HepG2 (cell line): ENCODE data around the gene TTC24. TPM values are rescaled to one million over a fixed set of nuclear protein-coding genes. Genes with fewer than 3 reads are reported as not detected.

Source experiments
- ATAC-seq: fragments of 200-7000 bp; cut with Tn5 transposase; 3 replicates; pipeline ENCODE4 v1.9.1; 2020; ENCODE audit warnings: mild to moderate bottlenecking, moderate library complexity
- BruUV-seq: library from RNA; stranded (reverse); fragments of 400-500 nt; replicated peaks from 2 replicates; lab custom pipeline; 2021; lab: Mats Ljungman, UMichigan
- CTCF ChIA-PET: fragments of 300-600 bp; formaldehyde crosslinking; extraction: SDS; loops from one replicate; lab custom pipeline; 2021; ENCODE audit warnings: low total read pairs, inconsistent platforms, low intra/inter-chr PET ratio; lab: Yijun Ruan, JAX
- POLR2A ChIA-PET: fragments of 350-600 bp; sonication (Branson Sonifier 250); formaldehyde crosslinking; loops from one replicate; lab custom pipeline; 2020; ENCODE audit warnings: antibody characterized with exemption, inconsistent platforms; lab: Yijun Ruan, JAX
- DNase-seq: peaks from one replicate; pipeline ENCODE4 v3.0.0-alpha.2; 2015; ENCODE audit warnings: low spot score
- FAIRE-seq: peaks from 3 replicates; lab custom pipeline; 2011; peaks lifted over from hg19 to GRCh38; lab: Jason Lieb, UNC
- H2AFZ ChIP-seq: one replicate; pipeline ENCODE4 v1.6.1; 2011; ENCODE audit warnings: low read length, inconsistent platforms
- H3K27ac ChIP-seq: fragments of 300-600 bp; 3 replicates; pipeline ENCODE4 v1.8.0; 2011; ENCODE audit warnings: mixed run types, mild to moderate bottlenecking, mixed read lengths, low read length, inconsistent platforms; ENCODE audit not compliant: insufficient read depth; ENCODE audit errors: extremely low read length
- H3K27me3 ChIP-seq, 2 experiments: fragments of 200-600 bp in 1 of 2; 2 replicates in 1 of 2; 3 replicates in 1 of 2; pipeline versions ENCODE4 v1.6.0 to v1.8.0; 2011; ENCODE audit warnings: low read length in 2 of 2, mild to moderate bottlenecking in 2 of 2, moderate library complexity in 2 of 2, inconsistent platforms in 1 of 2; ENCODE audit not compliant: insufficient read depth in 2 of 2, control insufficient read depth in 1 of 2
- H3K36me3 ChIP-seq, 2 experiments: fragments of 200-600 bp in 1 of 2; replicated peaks in 1 of 2; 2 replicates in 1 of 2; 3 replicates in 1 of 2; pipeline versions ENCODE4 v1.5.1 to v1.8.0; 2011; ENCODE audit warnings: low read length in 2 of 2, inconsistent platforms in 1 of 2; ENCODE audit not compliant: insufficient read depth in 2 of 2, control insufficient read depth in 1 of 2
- H3K4me1 ChIP-seq: 2 replicates; pipeline ENCODE4 v1.5.1; 2012; ENCODE audit warnings: low read length, inconsistent platforms; ENCODE audit not compliant: insufficient read depth
- H3K4me2 ChIP-seq: 2 replicates; pipeline ENCODE4 v1.6.0; 2011; ENCODE audit warnings: low read depth, low read length, inconsistent platforms
- H3K4me3 ChIP-seq, 3 experiments: fragments of 200-600 bp in 1 of 3; sonication (generic), shearing (Covaris generic) in 1 of 3; replicated peaks in 1 of 3; 2 replicates each; pipeline ENCODE4 v1.5.1; 2011 to 2016; ENCODE audit warnings: low read length in 3 of 3, inconsistent platforms in 2 of 3, low read depth in 2 of 3, mild to moderate bottlenecking in 2 of 3, control low read depth in 1 of 3, mixed read lengths in 1 of 3; ENCODE audit not compliant: insufficient read depth in 1 of 3
- H3K79me2 ChIP-seq: one replicate; pipeline ENCODE4 v1.6.1; 2011; ENCODE audit warnings: low read length, inconsistent platforms; ENCODE audit not compliant: insufficient read depth
- H3K9ac ChIP-seq: 2 replicates; pipeline ENCODE4 v1.6.0; 2011; ENCODE audit warnings: mild to moderate bottlenecking, low read depth, low read length, inconsistent platforms; ENCODE audit not compliant: insufficient read depth
- H3K9me3 ChIP-seq: 2 replicates; pipeline ENCODE4 v1.5.1; 2012; ENCODE audit warnings: mild to moderate bottlenecking, low read length
- H4K20me1 ChIP-seq: 2 replicates; pipeline ENCODE4 v1.6.0; 2011; ENCODE audit warnings: inconsistent platforms, mild to moderate bottlenecking, low read length, moderate library complexity; ENCODE audit not compliant: insufficient read depth
- HDAC2 ChIP-seq: sonication (generic); formaldehyde crosslinking; IDR thresholded peaks from 2 replicates; pipeline ENCODE4 v1.4.0; 2020; ENCODE audit warnings: missing genetic modification reagents
- HHEX ChIP-seq: IDR thresholded peaks from 2 replicates; pipeline ENCODE4 v1.6.1; 2016; ENCODE audit warnings: control low read depth
- KLF9 ChIP-seq: IDR thresholded peaks from 2 replicates; pipeline ENCODE4 v1.6.1; 2016; ENCODE audit warnings: low read depth
- MTERF4 ChIP-seq: sonication (generic); formaldehyde crosslinking; IDR thresholded peaks from 2 replicates; pipeline ENCODE4 v1.8.0; 2023; ENCODE audit warnings: mild to moderate bottlenecking, missing genetic modification reagents
- RBFOX2 ChIP-seq: fragments of 200-400 bp; formaldehyde crosslinking; IDR thresholded peaks from 2 replicates; pipeline ENCODE4 v1.6.1; 2017; ENCODE audit warnings: low read depth, mild to moderate bottlenecking, low read length
- SMAD3 ChIP-seq: sonication (generic); formaldehyde crosslinking; IDR thresholded peaks from 2 replicates; pipeline ENCODE4 v1.4.0; 2020; ENCODE audit warnings: missing genetic modification reagents
- TGIF2 ChIP-seq: IDR thresholded peaks from 2 replicates; pipeline ENCODE4 v1.6.1; 2016; ENCODE audit warnings: control low read depth, missing compliant biosample characterization
- YEATS4 ChIP-seq: sonication (generic); formaldehyde crosslinking; IDR thresholded peaks from 2 replicates; pipeline ENCODE4 v1.4.0; 2020; ENCODE audit warnings: missing genetic modification reagents, borderline replicate concordance
- ZC3H4 ChIP-seq: sonication (generic); formaldehyde crosslinking; IDR thresholded peaks from 2 replicates; pipeline ENCODE4 v1.4.0; 2020; ENCODE audit warnings: missing genetic modification reagents, borderline replicate concordance
- ZNF644 ChIP-seq: IDR thresholded peaks from 2 replicates; pipeline ENCODE4 v1.6.1; 2016; ENCODE audit warnings: low read depth
- ZNF841 ChIP-seq: sonication (generic); formaldehyde crosslinking; IDR thresholded peaks from 2 replicates; pipeline ENCODE4 v1.8.1; 2023; ENCODE audit warnings: missing genetic modification reagents, borderline replicate concordance
- WGBS: methylation state at CpG from one replicate; pipeline ENCODE4 v1.1.6; 2017; ENCODE audit warnings: low lambda C conversion rate; 5-methylcytosine and 5-hydroxymethylcytosine counted together
- in situ Hi-C: cut with HindIII; loops from 2 replicates; pipeline ENCODE4 v1.10.0; 2017; ENCODE audit warnings: low pct_unique_long_range_greater_than_20kb; ENCODE audit not compliant: extremely low pct_ligation_motif_present
- intact Hi-C: fragments of 100-400 bp; cut with micrococcal nuclease; formaldehyde crosslinking; loops from one replicate; pipeline ENCODE4 v1.10.0; 2022; ENCODE audit not compliant: unreplicated experiment
- polyA plus RNA-seq, 8 experiments: library from polyadenylated mRNA; depleted of rRNA in 3 of 8; stranded (reverse) in 7 of 8; unstranded in 1 of 8; fragments of >200 nt; fragmentation: Illumina TruSeq in 4 of 8; extraction: Trizol in 4 of 8; gene quantifications; 2 replicates each; pipeline versions ENCODE4 v1.2.1 to v1.2.3, GENCODE V29; 2011 to 2016; ENCODE audit warnings: low read depth in 4 of 8, missing spikeins in 1 of 8, mixed read lengths in 1 of 8; ENCODE audit not compliant: insufficient read depth in 1 of 8
- total RNA-seq, 5 experiments: library from RNA; depleted of rRNA; stranded (reverse); fragments of >200 nt; fragmentation: Illumina TruSeq; extraction: Trizol; gene quantifications; 2 replicates each; pipeline ENCODE4 v1.2.3, GENCODE V29; 2016; ENCODE audit warnings: low read depth in 1 of 5

Gene TTC24
- total and polyA plus RNA-seq, 2 of the 13 experiments (the other 11 are each of a cell fraction or from before 2014, with no cell fraction given) = 0.13 to 0.18 TPM

- TF ChIP-seq MTERF4 (no peak), ZC3H4 (CRISPR knock-in tag) (no peak), ZNF644 (no peak), HHEX (CRISPR knock-in tag) (no peak), KLF9 (CRISPR knock-in tag) (no peak), ZNF841 (CRISPR knock-in tag) (no peak), SMAD3 (no peak), YEATS4 (CRISPR knock-in tag) (no peak), HDAC2 (CRISPR knock-in tag) (no peak)
These were observed 14.1 kb downstream of the TTC24 start (continued) for GRCh38 chr1:156593661-156593989.

- Histone ChIP-seq H3K9me3 (no peaks in the 10 kb centered on the region), H2AFZ (no peak overlapping the region), H3K4me1 (peaks cover 21% of the 10 kb centered on the region), H3K27ac (no peak overlapping the region), H3K27me3 (no peaks in the 10 kb centered on the region), H3K4me3 (no peak overlapping the region), H4K20me1 (no peaks in the 10 kb centered on the region), H3K36me3 (peaks cover 7 to 46% of the 10 kb centered on the region in 2 experiments), H3K9ac (no peak overlapping the region), H3K4me2 (no peak overlapping the region), H3K79me2 (peaks cover 3% of the 10 kb centered on the region)
- ChIA-PET CTCF (no interaction called here), POLR2A (interaction anchor here (1.3 kb wide), 1 partner anchor 14 kb away, joined by 3 read pairs; no protein-coding TSS in a partner anchor)
- ATAC-seq (no peak), DNase-seq (no peak), FAIRE-seq (no peak)
- TF ChIP-seq TGIF2 (CRISPR knock-in tag) (no peak), RBFOX2 (peak; percentile 55)
- in situ Hi-C loops (no loop called here), intact Hi-C loops (no loop called here)
- no TSS peak for BruUV-seq
- 94% methylated on average over 3 of the region's 3 CpGs for WGBS
These were observed 14.7 kb downstream of the TTC24 start for GRCh38 chr1:156594190-156594589.
